GM10248 (cell line): ENCODE measurements around the gene HOXD12.

Source experiments
- CTCF ChIA-PET: fragments of 300-600 bp; sonication (Branson Sonifier 250); formaldehyde crosslinking; extraction: SDS; loops from one replicate; lab custom pipeline; 2021; ENCODE audit warnings: antibody characterized with exemption; lab: Yijun Ruan, JAX
- POLR2A ChIA-PET: fragments of 350-650 bp; sonication (Branson Sonifier 250); formaldehyde crosslinking; extraction: SDS; loops from one replicate; lab custom pipeline; 2020; ENCODE audit warnings: antibody characterized with exemption; lab: Yijun Ruan, JAX
- DNase-seq: peaks from one replicate; pipeline ENCODE4 v3.0.0; 2012; ENCODE audit errors: extremely low spot score
- CTCF ChIP-seq: IDR thresholded peaks from 2 replicates; pipeline ENCODE4 v1.5.1; 2012; ENCODE audit warnings: mild to moderate bottlenecking, low read depth; ENCODE audit errors: extremely low read depth, missing control alignments, control extremely low read depth

The HOXD12 gene

GRCh38 chr2:176098366-176099158, 1.0 kb upstream of the HOXD12 start:
- ChIA-PET POLR2A (no interaction called here), CTCF (interaction anchor here (0.6 to 6.0 kb wide), 17 partner anchors 10 to 1401 kb away, joined by 3 to 96 read pairs (median 5); no protein-coding TSS in a partner anchor)
- no peak for TF ChIP-seq CTCF
- no peak for DNase-seq

- POLR2A ChIA-PET: no interaction called here
Observed at GRCh38 chr2:176099159-176099727, 352 bp upstream of the HOXD12 start.

GRCh38 chr2:176100547-176101140, 1.0 kb downstream of the HOXD12 start:
- ChIA-PET POLR2A (no interaction called here), CTCF (no interaction called here)
- no peak for TF ChIP-seq CTCF
- DNase-seq: no peak

More at GRCh38 chr2:176099159-176099727, 352 bp upstream of the HOXD12 start:
- no peak for DNase-seq
- CTCF ChIA-PET: interaction anchor here (4.0 to 6.0 kb wide), 2 partner anchors 11 to 411 kb away, joined by 19 to 96 read pairs; no protein-coding TSS in a partner anchor
- no peak for TF ChIP-seq CTCF

GRCh38 chr2:176101216-176101830, 1.7 kb downstream of the HOXD12 start:
- ChIA-PET POLR2A (no interaction called here), CTCF (interaction anchor here (1.6 to 1.7 kb wide), 2 partner anchors 9 to 411 kb away, joined by 4 to 6 read pairs; no protein-coding TSS in a partner anchor)
- no peak for TF ChIP-seq CTCF
- no peak for DNase-seq

- ChIA-PET CTCF (interaction anchor here (1.0 to 1.7 kb wide), 3 partner anchors 9 to 412 kb away, joined by 3 to 6 read pairs (median 4); no protein-coding TSS in a partner anchor), POLR2A (no interaction called here)
- no peak for DNase-seq
- TF ChIP-seq CTCF: no peak
Observed at GRCh38 chr2:176101842-176102241, 2.2 kb downstream of the HOXD12 start.
